Sigmoid colon (tissue), 4 donors: ENCODE measurements around the gene KCNQ1OT1.

ENCODE experiments used
- CTCF ChIP-seq, 4 experiments: fragments of 450-650 bp in 3 of 4; fragments of 200-600 bp in 1 of 4; IDR thresholded peaks; one replicate each; pipeline ENCODE4 v1.5.1; 2016 to 2019; ENCODE audit warnings: antibody characterized with exemption in 4 of 4, mild to moderate bottlenecking in 3 of 4, moderate library complexity in 2 of 4
- POLR2AphosphoS5 ChIP-seq, 4 donors: sonication (generic); formaldehyde crosslinking; IDR thresholded peaks; one replicate each; pipeline ENCODE4 v1.6.1; 2017; ENCODE audit warnings: antibody characterized with exemption in 4 of 4

- TF ChIP-seq CTCF (IDR thresholded peaks at IDR 0.05) (no peak), POLR2AphosphoS5 (IDR thresholded peaks at IDR 0.05) (no peak)
Measured at GRCh38 chr11:2694995-2695939, 4.5 kb downstream of the KCNQ1OT1 start.
